AG09309 (cell line): Measurements from ENCODE around the gene RNF187.

Experiments
- DNase-seq: peaks from one replicate; pipeline ENCODE4 v3.0.0-alpha.2; 2010; ENCODE audit warnings: low read depth
- H3K4me3 ChIP-seq: 2 replicates; pipeline ENCODE4 v1.5.1; 2011; ENCODE audit warnings: mild to moderate bottlenecking, low read depth, low read length, moderate library complexity; ENCODE audit not compliant: control insufficient read depth
- TF ChIP-seq, protein P1 (sequence below): IDR thresholded peaks from 2 replicates; pipeline ENCODE4 v1.5.1; 2011; ENCODE audit warnings: mild to moderate bottlenecking, low read depth, low read length, inconsistent platforms; ENCODE audit not compliant: insufficient read depth, control insufficient read depth; ENCODE audit errors: missing control alignments

The RNF187 gene

DNA sequence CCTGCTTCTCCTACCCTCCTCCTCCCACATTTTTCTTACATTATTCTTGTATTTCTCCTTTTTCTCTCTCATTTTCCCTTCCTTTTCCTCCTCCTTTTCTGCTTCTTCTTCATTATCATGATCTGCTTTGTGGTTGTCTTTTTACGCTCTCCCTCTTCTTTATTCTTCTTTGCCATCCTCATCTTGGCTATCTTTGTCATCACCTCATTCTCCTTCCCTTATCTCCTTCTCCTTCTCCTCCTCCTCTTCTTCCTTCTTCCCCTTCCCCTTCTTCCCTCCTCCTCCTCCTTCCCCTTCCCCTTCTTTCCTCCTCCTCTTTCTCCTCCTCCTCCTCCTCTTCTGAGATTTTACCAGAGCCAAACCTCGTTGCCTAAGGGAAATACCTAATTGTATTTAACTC is 30.5 kb downstream of the RNF187 start:
- DNase-seq: no peak
- no peak overlapping the region for H3K4me3 ChIP-seq
- TF ChIP-seq, protein P1, sequence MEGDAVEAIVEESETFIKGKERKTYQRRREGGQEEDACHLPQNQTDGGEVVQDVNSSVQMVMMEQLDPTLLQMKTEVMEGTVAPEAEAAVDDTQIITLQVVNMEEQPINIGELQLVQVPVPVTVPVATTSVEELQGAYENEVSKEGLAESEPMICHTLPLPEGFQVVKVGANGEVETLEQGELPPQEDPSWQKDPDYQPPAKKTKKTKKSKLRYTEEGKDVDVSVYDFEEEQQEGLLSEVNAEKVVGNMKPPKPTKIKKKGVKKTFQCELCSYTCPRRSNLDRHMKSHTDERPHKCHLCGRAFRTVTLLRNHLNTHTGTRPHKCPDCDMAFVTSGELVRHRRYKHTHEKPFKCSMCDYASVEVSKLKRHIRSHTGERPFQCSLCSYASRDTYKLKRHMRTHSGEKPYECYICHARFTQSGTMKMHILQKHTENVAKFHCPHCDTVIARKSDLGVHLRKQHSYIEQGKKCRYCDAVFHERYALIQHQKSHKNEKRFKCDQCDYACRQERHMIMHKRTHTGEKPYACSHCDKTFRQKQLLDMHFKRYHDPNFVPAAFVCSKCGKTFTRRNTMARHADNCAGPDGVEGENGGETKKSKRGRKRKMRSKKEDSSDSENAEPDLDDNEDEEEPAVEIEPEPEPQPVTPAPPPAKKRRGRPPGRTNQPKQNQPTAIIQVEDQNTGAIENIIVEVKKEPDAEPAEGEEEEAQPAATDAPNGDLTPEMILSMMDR: no peak

DNA sequence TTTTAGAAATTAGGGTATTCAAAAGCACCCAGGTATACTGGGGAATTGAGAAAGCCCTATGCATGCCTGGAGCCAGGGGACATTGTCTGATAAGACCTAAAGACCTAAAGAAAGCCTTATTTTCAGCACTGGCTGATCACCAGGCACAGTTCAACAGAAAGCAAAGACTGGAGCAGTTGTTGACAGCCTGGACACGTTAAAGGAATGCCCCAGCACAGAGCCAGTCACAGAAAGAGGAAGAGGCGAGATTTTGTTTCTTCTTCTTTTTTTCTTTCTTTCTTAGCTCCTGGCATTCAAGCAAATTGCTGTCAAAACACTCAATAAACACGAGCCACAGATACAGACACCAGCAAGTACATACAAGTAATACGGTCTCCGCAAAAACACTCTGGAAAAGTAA is 40.4 kb downstream of the RNF187 start:
- TF ChIP-seq, protein P1: no peak
- DNase-seq: no peak
- no peak overlapping the region for H3K4me3 ChIP-seq

DNA sequence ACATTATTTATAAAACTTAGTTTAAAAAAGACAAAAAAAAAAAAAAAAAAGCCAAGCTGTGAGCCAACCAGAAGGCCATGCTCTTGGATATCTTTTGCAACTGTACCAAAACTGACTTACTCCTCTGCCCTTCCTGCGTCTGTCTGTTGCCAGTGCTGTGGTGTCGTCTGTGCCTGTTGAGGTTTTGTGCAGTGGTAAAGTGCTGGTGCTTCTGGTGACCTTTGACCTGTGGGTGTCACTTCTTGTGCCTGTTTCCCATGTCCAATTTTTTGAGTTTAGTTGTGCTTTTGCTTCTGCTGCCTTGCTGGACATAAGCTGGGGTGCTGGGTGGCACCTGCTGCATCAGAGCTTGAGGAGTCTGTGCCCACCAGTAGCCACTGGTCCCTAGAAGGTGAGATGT is 41.4 kb downstream of the RNF187 start:
- DNase-seq: no peak
- no peak overlapping the region for H3K4me3 ChIP-seq
- TF ChIP-seq, protein P1: no peak

DNA sequence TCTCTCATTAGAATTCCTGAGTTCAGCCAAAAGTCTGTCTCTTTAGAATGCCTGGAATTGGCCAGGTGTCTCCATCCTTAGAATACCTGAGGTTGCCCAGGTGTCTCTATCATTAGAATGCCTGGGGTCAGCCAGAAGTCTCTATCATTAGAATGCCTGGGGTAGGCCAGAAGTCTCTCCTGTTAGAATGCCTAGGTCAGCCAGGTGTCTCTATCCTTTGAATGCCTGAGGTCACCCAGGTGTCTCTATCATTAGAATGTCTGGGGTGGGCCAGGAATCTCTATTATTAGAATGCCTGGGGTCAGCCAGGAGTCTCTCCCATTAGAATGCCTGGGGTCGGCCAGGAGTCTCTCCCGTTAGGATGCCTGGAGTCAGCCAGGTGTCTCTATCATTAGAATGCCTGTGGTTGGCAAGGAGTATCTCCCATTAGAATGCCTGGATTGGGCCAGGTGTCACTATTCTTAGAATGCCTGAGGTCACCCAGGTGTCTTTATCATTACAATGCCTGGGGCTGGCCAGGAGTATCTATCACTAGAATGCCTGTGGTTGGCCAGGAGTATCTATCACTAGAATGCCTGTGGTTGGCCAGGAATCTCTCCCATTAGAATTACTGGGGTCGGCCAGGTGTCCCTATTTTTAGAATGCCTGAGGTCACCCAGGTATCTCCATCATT is 43.0 kb downstream of the RNF187 start:
- DNase-seq: no peak
- TF ChIP-seq, protein P1: no peak
- H3K4me3 ChIP-seq: no peak overlapping the region

DNA sequence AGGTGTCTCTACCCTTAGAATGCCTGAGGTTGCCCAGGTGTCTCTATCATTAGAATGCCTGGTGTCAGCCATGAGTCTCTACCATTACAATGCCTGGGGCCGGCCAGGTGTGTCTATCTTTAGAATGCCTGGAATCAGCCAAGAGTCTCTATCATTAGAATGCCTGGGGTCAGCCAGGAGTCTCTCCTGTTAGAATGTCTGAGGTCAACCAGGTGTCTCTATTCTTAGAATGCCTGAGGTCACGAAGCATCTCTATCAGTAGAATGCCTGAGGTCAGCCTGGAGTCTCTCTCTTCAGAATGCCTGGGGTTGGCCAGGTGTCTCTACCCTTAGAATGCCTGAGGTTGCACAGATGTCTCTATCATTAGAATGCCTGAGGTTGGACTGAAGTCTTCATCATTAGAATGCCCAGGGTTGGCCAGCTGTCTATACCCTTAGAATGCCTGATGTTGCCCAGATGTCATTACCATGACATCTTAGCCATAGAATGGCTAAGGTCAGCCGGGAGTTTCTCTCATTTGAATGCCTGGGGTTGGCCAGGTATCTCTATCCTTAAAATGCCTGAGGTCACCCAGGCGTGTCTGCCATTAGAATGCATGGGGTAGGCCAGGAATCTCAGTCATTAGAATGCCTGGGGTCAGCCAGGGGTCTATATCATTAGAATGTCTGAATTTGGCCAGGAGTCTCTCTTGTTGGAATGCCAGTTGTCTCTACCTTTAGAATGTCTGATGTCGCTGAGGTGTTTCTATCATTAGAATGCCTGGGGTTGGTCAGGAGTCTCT is 44.0 kb downstream of the RNF187 start:
- DNase-seq: no peak

DNA sequence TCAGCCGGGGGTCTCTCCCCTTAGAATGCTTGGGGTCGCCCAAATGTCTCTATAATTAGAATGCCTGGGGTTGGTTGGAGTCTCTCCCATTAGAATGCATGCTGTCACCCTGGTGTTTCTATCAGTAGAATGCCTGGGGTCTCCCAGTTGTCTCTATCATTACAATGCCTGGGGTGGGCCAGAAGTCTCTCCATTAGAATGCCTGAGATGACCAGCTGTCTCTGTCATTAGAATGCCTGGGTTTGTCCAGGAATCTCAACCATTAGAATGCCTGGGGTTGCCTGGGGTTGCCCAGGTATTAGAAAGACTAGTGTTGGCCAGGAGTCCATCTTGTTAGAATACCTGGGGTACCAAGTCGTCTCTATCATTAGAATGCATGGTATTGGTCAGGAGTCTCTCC is 51.6 kb downstream of the RNF187 start:
- H3K4me3 ChIP-seq: no peak overlapping the region
- TF ChIP-seq, protein P1: no peak

More for the DNA sequence above, 44.0 kb downstream of the RNF187 start:
- no peak overlapping the region for H3K4me3 ChIP-seq
- TF ChIP-seq, protein P1: no peak

More for the DNA sequence above, 51.6 kb downstream of the RNF187 start:
- no peak for DNase-seq
